GM12872 (cell line): ENCODE data around the gene SSR3.

Experiments
- TF ChIP-seq, protein P1 (sequence below): IDR thresholded peaks from 3 replicates; pipeline ENCODE4 v1.5.1; 2011; ENCODE audit warnings: low read depth, mild to moderate bottlenecking, low read length, moderate library complexity; ENCODE audit not compliant: insufficient read depth

Gene SSR3

DNA sequence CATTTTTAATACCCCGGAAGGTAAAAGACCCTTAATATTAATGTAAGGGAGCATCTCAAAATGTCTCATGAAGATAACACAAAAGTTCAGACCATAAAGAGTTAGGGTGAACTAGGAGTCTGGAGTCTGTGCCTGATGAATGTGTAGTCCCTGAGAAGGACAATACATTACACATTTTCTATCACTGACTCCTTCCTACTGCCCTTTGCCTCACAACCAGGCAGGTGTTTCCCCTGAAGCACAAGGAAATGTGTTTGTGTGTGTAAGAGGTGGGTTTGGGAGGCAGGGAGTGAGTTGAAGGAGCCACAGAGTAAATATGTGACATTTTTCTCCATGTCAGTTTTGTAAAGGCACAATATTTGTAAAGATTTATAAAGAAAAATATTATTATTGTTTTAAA, 59.1 kb downstream of the SSR3 start:
- TF ChIP-seq, protein P1, sequence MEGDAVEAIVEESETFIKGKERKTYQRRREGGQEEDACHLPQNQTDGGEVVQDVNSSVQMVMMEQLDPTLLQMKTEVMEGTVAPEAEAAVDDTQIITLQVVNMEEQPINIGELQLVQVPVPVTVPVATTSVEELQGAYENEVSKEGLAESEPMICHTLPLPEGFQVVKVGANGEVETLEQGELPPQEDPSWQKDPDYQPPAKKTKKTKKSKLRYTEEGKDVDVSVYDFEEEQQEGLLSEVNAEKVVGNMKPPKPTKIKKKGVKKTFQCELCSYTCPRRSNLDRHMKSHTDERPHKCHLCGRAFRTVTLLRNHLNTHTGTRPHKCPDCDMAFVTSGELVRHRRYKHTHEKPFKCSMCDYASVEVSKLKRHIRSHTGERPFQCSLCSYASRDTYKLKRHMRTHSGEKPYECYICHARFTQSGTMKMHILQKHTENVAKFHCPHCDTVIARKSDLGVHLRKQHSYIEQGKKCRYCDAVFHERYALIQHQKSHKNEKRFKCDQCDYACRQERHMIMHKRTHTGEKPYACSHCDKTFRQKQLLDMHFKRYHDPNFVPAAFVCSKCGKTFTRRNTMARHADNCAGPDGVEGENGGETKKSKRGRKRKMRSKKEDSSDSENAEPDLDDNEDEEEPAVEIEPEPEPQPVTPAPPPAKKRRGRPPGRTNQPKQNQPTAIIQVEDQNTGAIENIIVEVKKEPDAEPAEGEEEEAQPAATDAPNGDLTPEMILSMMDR, result no peak

GRCh38 chr3:156493887-156494286, 61.0 kb downstream of the SSR3 start:
- TF ChIP-seq, protein P1, result no peak

DNA sequence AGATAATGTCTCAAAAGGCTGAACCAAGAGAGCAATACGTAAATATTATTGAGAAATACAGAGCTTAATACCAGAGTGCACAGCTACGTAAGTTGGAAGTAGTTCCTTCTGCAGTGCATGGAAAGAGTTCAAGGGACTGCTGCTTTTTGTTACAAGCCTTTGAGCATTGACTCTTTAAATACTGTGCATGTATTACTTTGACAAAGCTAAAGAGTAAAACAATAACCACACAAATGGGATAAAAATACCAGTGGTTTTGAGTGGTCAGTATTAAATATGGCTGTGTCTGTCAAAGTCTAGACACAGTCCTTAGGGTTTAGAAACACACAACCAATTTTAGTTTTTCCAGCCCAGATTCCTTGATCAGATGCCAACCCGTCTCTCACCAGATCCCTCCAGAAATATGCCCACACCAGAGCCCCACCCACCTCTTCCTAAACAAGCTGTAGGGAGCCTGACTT, 62.1 kb downstream of the SSR3 start:
- TF ChIP-seq, protein P1, result no peak

DNA sequence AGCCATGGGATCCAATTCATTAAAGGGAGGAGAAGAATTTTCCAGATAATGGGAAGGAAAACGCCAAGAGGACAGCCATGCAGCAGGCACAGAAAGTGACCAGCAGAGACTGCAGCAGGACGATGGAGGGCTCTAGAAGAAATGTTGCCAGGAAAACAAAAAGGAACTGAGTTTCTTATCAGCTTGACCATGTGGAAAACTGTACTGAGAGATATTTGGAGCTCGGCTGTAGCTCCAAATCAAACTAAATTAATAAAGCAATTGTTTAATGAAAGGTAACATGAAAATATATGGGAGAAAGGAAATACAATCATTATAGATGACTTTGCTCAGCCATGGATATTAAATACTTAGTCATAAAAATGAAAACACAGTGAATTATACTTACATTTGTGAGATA, 63.7 kb downstream of the SSR3 start:
- TF ChIP-seq, protein P1, result no peak
